ENCODE measurements around the gene CHN1. TPM values are rescaled to one million over a fixed set of nuclear protein-coding genes. Genes with fewer than 3 reads are reported as not detected.
A peak's percentile ranks its signal among the peaks of the same experiment; 100 is the strongest.

The CHN1 gene
- total RNA-seq, 2 donors from 2014 or later = 2.9 to 3.3 TPM

- H3K36me3 Mint-ChIP-seq = no peaks in the 10 kb centered on the region
- H3K27ac Mint-ChIP-seq = no peak overlapping the region
- H3K9me3 Mint-ChIP-seq = no peaks in the 10 kb centered on the region
- ATAC-seq = no peak
- DNase-seq (ENCODE audit: low spot score in 2 of 2) = no peak
These were observed 127.9 kb downstream of the CHN1 start for GRCh38 chr2:174877301-174877700.

GRCh38 chr2:174874085-174874484 lies 131.1 kb downstream of the CHN1 start:
- H3K9me3 Mint-ChIP-seq = no peaks in the 10 kb centered on the region
- ATAC-seq = no peak

GRCh38 chr2:174873471-174873870 lies 131.7 kb downstream of the CHN1 start:
- Mint-ChIP-seq H3K9me3 (no peaks in the 10 kb centered on the region), H3K36me3 (no peaks in the 10 kb centered on the region), H3K27ac (no peak overlapping the region)
- no peak for ATAC-seq
- DNase-seq (ENCODE audit: low spot score in 2 of 2) = no peak

More at GRCh38 chr2:174874085-174874484, 131.1 kb downstream of the CHN1 start:
- Mint-ChIP-seq H3K36me3 (no peaks in the 10 kb centered on the region), H3K27ac (no peak overlapping the region)
- DNase-seq (ENCODE audit: low spot score in 2 of 2) = no peak

- no peak for DNase-seq (ENCODE audit: low spot score in 2 of 2)
- Mint-ChIP-seq H3K27ac (no peak overlapping the region), H3K9me3 (no peaks in the 10 kb centered on the region), H3K36me3 (no peaks in the 10 kb centered on the region)
- no peak for ATAC-seq
These were observed 134.4 kb downstream of the CHN1 start for GRCh38 chr2:174870787-174871186.

GRCh38 chr2:174868878-174869277 lies 136.3 kb downstream of the CHN1 start:
- H3K27ac Mint-ChIP-seq = no peak overlapping the region
- DNase-seq (ENCODE audit: low spot score in 2 of 2) (no peak), ATAC-seq (no peak)
- H3K36me3 Mint-ChIP-seq = no peaks in the 10 kb centered on the region
- H3K9me3 Mint-ChIP-seq = no peaks in the 10 kb centered on the region

GRCh38 chr2:174866421-174866820 lies 138.8 kb downstream of the CHN1 start:
- DNase-seq (ENCODE audit: low spot score in 2 of 2) = no peak

GRCh38 chr2:174863183-174863582 lies 142.0 kb downstream of the CHN1 start:
- H3K9me3 Mint-ChIP-seq = no peaks in the 10 kb centered on the region
- DNase-seq (ENCODE audit: low spot score in 2 of 2) (no peak), ATAC-seq (no peak)
- no peak overlapping the region for H3K27ac Mint-ChIP-seq
- no peaks in the 10 kb centered on the region for H3K36me3 Mint-ChIP-seq

More at GRCh38 chr2:174866421-174866820, 138.8 kb downstream of the CHN1 start:
- Mint-ChIP-seq H3K36me3 (no peaks in the 10 kb centered on the region), H3K27ac (no peak overlapping the region), H3K9me3 (no peaks in the 10 kb centered on the region)
- no peak for ATAC-seq

GRCh38 chr2:174859563-174860169 lies 145.5 kb downstream of the CHN1 start:
- Mint-ChIP-seq H3K27ac (no peak overlapping the region), H3K9me3 (no peaks in the 10 kb centered on the region), H3K36me3 (no peaks in the 10 kb centered on the region)
- ATAC-seq = no peak
- DNase-seq (ENCODE audit: low spot score in 2 of 2) = no peak

- H3K27ac Mint-ChIP-seq = no peak overlapping the region
- DNase-seq (ENCODE audit: low spot score in 2 of 2) (no peak), ATAC-seq (no peak)
These were observed 146.4 kb downstream of the CHN1 start for GRCh38 chr2:174858745-174859144.

GRCh38 chr2:174856447-174856846 lies 148.7 kb downstream of the CHN1 start:
- H3K36me3 Mint-ChIP-seq = no peaks in the 10 kb centered on the region

More at GRCh38 chr2:174858745-174859144, 146.4 kb downstream of the CHN1 start:
- H3K9me3 Mint-ChIP-seq = no peaks in the 10 kb centered on the region
- H3K36me3 Mint-ChIP-seq = no peaks in the 10 kb centered on the region

GRCh38 chr2:174846941-174847938 lies 157.9 kb downstream of the CHN1 start:
- no peak for DNase-seq (ENCODE audit: low spot score in 2 of 2)
- peak in 1 of 2 donors; percentile 38 for ATAC-seq
- Mint-ChIP-seq H3K9me3 (no peaks in the 10 kb centered on the region), H3K36me3 (no peaks in the 10 kb centered on the region), H3K27ac (peak overlapping the region in 1 of 2 donors; percentile 31)

More at GRCh38 chr2:174856447-174856846, 148.7 kb downstream of the CHN1 start:
- Mint-ChIP-seq H3K9me3 (no peaks in the 10 kb centered on the region), H3K27ac (no peak overlapping the region)
- ATAC-seq = no peak
- DNase-seq (ENCODE audit: low spot score in 2 of 2) = no peak

GRCh38 chr2:174846218-174846617 lies 159.0 kb downstream of the CHN1 start:
- no peak overlapping the region for H3K27ac Mint-ChIP-seq
- no peaks in the 10 kb centered on the region for H3K9me3 Mint-ChIP-seq
- DNase-seq (ENCODE audit: low spot score in 2 of 2) (no peak), ATAC-seq (no peak)
- H3K36me3 Mint-ChIP-seq = no peaks in the 10 kb centered on the region

GRCh38 chr2:174844295-174844708 lies 160.9 kb downstream of the CHN1 start:
- Mint-ChIP-seq H3K27ac (peak overlapping the region in 1 of 2 donors; percentile 58), H3K36me3 (no peaks in the 10 kb centered on the region), H3K9me3 (no peaks in the 10 kb centered on the region)
- peak; percentile 72 to 83 for ATAC-seq
- no peak for DNase-seq (ENCODE audit: low spot score in 2 of 2)

GRCh38 chr2:174842496-174842895 lies 162.7 kb downstream of the CHN1 start:
- H3K36me3 Mint-ChIP-seq = no peaks in the 10 kb centered on the region
- H3K9me3 Mint-ChIP-seq = no peaks in the 10 kb centered on the region
- no peak for DNase-seq (ENCODE audit: low spot score in 2 of 2)
- no peak for ATAC-seq
- no peak overlapping the region for H3K27ac Mint-ChIP-seq

- no peaks in the 10 kb centered on the region for H3K36me3 Mint-ChIP-seq
- no peak overlapping the region for H3K27ac Mint-ChIP-seq
- no peaks in the 10 kb centered on the region for H3K9me3 Mint-ChIP-seq
- ATAC-seq = no peak
- DNase-seq (ENCODE audit: low spot score in 2 of 2) = no peak
These were observed 163.2 kb downstream of the CHN1 start for GRCh38 chr2:174841936-174842335.

GRCh38 chr2:174841350-174841749 lies 163.8 kb downstream of the CHN1 start:
- H3K27ac Mint-ChIP-seq = no peak overlapping the region
- no peaks in the 10 kb centered on the region for H3K9me3 Mint-ChIP-seq
- DNase-seq (ENCODE audit: low spot score in 2 of 2) (no peak), ATAC-seq (no peak)
- no peaks in the 10 kb centered on the region for H3K36me3 Mint-ChIP-seq

- Mint-ChIP-seq H3K27ac (no peak overlapping the region), H3K36me3 (peaks cover 3% of the 10 kb centered on the region in 2 donors), H3K9me3 (peaks cover 2% of the 10 kb centered on the region in 2 donors)
- ATAC-seq = no peak
- DNase-seq (ENCODE audit: low spot score in 2 of 2) = no peak
These were observed 164.7 kb downstream of the CHN1 start for GRCh38 chr2:174840436-174840835.
